ENCODE data around the gene TRMT44.
"Not testable (repeated sequence)": the region's sequence is repeated elsewhere in the genome, so short reads cannot be mapped to it uniquely, and the experiment has no call there.

Gene TRMT44

DNA sequence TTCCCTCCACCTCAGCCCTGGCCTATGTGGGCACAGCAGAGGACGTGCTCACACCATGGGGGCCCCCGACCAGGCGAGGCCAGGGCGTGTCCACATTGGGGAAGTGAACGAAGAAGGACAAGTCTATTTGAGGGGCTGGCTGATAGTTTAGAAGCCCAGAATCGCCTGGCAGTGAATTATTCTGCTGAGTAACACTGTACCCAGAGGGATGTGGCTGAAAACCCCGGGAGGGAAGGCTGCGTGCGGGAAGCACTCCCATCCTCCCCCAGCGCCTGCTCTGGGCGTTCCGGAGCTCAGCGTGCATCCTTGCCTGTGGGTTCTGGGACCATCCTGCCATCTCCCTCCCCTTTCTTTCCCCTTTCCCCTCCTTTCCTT is 66.6 kb downstream of the TRMT44 start:
- in situ Hi-C loops (cut with MboI; ENCODE audit: low sequenced_read_pairs): no loop called here

DNA sequence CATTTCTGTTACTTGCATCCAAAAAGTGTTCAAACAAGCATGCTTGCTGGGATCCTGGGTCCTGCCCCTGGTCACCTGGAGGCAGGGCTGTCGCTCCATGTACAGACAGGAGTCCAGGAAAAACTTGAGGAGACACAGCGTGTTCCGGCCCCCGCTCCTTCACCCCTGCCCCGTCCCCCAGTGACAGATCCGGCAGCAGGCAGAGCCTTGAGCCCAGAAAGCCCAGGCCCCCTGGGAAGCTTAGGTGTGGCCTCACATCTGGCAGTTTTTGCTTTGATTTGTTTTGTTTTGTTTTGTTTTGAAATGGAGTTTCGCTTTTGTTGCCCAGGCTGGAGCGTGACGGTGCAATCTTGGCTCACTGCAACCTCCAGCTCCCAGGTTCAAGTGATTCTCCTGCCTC is 67.0 kb downstream of the TRMT44 start:
- in situ Hi-C loops (cut with MboI; ENCODE audit: low sequenced_read_pairs): no loop called here

DNA sequence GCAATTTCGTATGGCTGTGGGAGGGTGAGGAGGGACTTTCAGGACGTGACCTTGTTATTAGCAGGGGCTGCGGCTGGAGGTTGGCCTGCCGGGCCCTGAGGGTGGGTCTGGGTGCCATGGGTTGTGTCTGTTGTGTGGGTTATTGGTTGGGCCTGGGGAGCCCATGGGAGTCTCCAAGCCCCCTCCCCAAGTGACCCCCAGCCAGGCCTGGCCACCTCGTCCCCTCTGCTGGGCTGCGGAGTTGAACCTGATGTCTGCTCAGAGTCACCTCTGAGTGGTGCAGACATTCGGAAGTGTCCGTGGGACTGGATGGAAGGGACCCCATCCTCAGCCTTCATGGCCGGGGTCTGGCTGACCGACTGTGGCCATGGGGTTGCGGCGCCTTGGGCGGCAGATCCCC is 67.7 kb downstream of the TRMT44 start:
- in situ Hi-C loops (cut with MboI; ENCODE audit: low sequenced_read_pairs): no loop called here

DNA sequence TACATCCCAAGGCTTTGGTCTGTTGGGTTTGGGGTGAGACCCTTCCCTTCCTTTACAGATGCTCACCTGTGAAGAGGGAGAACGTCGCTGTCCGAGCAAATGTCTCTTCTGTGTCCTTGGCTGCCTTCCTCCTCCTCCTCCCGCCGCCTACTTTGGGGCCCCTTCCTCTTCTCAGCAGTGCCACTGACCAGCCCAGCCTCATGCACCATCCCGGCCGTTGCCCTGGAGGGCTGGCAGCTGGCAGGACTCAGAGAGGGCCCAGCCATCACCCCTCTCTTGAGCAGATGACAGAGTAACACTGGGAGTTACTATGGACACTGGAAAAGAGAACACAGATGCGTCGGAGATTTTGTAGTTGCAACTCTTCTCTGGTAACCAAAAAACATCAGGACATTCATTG is 68.2 kb downstream of the TRMT44 start:
- in situ Hi-C loops (cut with MboI; ENCODE audit: low sequenced_read_pairs): no loop called here

DNA sequence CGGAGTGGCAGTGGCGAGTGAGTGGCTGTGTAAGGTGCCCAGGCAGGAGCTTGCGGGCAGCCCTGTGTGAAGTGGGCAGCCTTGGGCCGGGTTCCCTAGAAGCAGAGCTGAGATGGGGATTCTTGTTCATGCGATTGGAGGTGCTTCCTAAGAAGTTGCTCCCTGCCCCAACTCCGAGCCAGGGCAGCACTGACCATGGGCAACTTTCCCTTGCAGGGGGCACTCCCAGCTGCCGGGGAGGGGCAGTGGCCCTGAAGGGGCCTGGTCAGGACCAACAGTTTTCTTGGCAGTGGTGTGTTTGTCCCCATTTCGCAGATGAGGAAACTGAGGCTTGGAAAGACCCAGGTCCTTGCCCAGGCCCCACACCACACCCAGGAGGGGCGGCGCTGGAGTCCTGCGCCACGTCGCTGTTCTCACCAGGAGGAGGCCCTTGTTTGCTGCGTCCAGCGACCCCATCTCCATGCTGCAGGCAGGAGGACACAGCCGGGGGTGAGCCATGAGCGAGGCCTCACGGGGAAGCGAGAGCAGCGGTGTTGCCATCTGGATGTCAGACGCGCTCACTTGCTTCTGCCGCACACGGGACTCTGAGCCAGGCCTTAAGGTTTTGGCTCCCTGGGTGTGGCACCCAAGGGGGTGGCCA is 68.9 kb downstream of the TRMT44 start:
- in situ Hi-C loops (cut with MboI; ENCODE audit: low sequenced_read_pairs): no loop called here

DNA sequence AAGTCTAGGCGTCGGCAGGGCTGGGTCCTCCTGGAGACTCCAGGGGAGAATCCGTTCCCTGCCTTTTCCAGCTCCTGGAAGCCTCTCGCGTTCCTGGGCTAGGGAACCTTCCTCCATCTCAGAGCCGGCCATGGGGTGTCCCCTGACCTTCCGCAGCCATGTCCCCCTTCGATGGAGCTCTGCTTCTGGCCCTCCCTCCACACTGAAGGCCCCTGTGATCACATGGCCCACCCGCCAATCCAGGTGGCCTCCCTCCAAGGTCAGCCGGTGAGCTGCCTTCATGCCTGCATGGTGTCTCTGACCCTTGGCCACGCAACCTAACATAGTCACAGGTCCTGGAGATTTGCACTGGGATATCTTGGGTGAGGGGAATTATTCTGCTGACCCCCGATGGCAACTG is 69.6 kb downstream of the TRMT44 start:
- in situ Hi-C loops (cut with MboI; ENCODE audit: low sequenced_read_pairs): no loop called here

DNA sequence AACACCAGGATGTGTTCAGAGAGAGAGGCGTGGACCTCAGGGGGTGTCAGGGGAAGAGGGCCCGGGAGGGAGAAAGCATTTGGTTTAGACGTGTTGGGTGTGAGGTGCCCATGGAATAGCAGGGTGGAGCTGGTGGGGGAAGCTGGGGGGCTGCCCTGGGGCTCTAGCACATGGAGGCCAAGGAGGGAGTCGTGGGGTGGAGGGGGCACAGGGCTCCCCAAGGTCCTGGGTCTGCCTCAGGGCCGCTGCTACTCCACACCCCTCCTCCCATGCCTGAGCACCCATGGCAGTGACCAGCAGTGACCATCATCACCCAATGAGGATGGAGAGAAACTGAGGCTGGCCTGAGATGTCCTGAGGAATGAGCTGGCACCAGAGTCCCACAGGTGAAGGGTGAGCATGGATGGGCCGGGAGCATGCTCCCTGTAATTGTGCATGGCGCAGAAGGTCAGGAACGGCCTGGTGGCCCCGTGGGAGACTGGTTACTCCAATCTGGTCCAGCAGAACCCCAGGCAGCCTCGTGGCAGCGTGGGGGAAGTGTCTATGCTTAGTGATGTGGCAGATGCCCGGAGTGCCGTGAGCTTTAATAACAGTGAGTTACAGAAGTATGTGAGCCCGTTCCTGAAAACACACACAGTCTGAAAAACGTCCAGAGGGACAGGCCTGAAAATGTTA is 70.2 kb downstream of the TRMT44 start:
- in situ Hi-C loops (cut with MboI; ENCODE audit: low sequenced_read_pairs): no loop called here

DNA sequence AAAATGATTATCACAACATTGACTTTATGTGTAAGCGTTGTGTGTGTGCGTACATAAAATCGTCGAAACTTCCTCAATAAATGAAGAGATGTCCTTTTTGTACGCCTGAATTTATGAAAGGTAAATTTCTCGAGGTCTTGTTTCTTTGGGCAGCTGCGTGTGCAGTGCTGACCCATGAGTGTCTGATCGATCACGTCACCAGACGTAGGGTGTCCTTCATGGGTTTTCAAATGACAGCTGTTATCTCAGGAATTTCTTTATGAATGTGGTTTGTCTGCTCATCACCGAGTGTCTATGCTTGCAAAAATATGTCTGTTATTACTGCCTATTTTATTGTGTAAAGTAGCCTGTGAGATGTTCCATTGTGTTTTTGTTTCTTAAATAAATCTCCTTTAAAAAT is 71.9 kb downstream of the TRMT44 start:
- in situ Hi-C loops (cut with MboI; ENCODE audit: low sequenced_read_pairs): no loop called here

DNA sequence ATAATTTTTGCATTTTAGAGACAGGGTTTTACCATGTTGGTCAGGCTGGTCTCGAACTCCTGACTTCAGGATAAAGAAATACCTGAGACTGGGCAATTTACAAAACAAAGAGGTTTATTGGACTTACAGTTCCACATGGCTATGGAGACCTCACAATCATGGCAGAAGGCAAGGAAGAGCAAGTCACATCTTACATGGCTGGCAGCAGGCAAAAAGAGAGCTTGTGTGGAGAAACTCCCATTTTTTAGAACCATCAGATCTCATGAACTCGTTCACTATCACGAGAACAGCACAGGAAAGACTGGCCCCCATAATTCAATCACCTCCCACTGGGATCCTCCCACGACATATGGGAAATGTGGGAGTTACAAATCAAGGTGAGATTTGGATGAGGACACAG is 72.5 kb downstream of the TRMT44 start:
- in situ Hi-C loops (cut with MboI; ENCODE audit: low sequenced_read_pairs): not testable (repeated sequence)

DNA sequence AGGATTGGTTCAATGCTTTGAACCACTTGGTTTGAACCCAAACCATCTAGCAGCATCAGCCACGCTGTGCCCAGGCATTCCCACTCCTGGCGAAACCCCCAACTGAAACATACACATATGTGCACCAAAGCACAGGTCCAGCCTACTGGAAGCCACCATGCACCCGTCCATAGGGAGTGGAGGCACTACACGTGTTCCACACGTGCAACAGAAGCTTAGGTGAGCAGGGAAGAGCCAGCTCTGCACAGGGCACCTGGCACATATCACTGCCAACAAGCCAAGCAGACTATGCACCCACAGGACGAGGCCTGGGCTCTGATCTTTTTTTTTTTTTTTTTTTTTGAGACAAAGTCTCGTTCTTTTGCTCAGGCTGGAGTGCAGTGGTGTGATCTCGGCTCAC is 73.4 kb downstream of the TRMT44 start:
- in situ Hi-C loops (cut with MboI; ENCODE audit: low sequenced_read_pairs): no loop called here

DNA sequence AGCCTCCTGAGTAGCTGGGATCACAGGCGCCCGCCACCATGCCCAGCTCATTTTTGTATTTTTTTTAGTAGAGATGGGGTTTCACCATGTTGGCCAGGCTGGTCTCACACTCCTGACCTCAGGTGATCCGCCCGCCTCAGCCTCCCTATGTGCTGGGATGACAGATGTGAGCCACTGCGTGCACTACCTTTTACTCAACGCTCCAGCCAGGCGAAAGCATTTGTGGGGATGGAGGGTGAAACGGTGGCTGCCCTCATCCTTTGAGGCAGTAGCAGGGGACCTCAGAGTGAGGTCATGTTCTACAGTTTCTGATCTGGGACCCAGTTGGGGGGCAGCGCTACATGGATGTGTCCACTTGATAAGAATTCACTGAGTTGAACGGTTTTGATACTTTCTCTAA is 73.8 kb downstream of the TRMT44 start:
- in situ Hi-C loops (cut with MboI; ENCODE audit: low sequenced_read_pairs): no loop called here

DNA sequence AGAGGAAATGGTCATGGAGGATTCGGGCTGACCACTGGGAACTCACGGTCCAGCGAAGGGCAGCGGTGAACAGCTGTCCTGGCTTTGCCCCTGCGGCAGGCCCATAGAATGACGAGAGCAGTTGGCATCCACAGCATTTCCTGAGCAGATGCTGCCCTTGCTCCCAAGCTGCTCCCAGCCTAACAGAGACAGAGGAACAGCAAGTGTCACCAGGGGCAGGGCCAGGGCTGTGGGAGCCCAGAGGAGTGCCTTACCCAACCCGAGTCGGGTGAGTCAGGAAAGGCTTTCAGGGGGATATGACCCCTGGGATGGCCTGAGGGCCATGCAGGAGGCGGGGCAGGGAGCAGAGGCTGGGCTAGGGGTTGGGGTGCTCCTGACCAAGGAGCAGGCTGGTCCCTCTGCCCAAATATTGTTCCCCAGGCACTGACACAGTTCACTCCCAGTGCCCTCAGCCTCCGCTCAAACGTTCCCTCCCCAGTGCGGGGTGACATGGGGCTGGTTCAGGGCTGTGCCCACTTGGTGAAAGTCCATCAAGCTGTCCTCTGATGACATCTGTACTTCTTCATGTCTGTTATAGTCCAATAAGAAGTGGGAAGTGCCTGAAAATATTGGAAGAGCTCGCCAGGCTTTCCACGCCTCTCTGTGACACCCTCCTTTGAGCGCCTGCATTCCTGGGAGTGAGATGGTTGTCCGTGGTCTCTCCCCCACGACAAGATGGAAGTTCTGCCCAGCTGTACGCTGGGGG is 74.9 kb downstream of the TRMT44 start:
- in situ Hi-C loops (cut with MboI; ENCODE audit: low sequenced_read_pairs): no loop called here

DNA sequence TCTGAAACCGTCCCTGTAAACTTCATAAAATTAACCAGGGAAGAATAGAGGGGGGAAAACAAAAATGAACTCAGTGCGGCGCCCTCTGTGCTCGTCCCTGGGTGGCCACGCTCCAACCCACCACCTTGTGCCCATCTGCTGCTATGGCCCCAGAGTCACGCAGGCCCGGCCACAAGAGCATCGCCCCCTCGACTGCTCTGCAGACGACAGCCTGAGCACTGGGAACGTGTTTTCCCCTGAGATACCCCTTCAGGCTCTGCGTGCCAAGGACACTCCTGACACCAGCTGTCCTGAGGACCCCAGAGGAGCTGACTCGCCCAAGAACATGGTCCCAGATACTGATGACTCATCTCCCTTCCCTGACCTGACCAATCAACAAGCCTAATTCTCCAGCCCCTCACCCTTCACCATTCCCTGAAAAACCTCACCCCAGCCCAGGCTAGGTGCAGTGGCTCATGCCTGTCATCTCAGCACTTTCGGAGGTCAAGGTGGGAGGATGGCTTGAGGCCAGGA is 75.5 kb downstream of the TRMT44 start:
- in situ Hi-C loops (cut with MboI; ENCODE audit: low sequenced_read_pairs): no loop called here

DNA sequence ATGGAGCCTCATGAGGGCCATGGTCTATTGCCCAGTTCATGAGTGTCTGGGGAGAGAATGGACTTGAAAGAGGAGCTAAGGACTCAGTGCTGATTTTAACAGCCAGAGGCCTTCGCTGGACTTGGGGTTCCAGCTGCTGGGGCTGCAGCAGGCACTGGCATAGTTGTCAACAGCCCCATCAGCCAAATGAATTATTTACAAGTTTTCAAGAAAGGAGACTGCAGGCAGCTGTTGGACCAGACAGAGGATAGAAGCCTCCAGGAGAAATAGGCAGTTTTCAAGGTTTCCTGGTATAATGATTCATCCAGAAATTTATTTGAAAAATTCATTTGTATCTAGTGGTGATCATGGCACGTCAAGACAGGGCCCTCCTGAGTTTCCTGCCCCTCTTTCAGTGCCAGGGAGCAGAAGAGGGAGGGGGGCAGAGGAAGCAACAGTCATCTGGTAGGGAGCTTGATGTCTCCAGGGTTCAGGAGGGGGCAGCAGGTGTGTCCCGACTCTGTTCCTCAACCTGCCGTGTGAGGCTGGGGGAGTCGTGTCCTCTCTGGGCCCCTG is 76.5 kb downstream of the TRMT44 start:
- in situ Hi-C loops (cut with MboI; ENCODE audit: low sequenced_read_pairs): no loop called here

DNA sequence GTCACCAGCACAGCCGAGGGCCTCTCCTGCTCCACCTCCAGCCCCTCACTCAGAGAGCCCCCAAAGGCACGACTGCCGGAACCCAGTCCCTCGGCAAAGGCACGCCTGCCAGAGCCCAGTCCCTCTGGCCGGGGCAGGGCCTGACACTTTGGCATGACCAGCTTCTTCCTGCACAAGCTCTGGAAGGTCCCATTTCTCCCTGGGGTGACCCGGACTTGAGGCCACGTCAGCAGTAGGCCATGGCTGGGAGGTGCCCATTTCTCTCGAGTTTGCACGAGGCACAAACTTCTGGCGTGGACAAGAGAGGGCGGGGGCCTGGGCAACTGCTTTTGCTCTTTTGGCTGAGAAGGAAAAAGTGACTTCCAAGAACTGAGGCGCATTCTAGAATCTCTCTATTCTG is 77.4 kb downstream of the TRMT44 start:
- in situ Hi-C loops (cut with MboI; ENCODE audit: low sequenced_read_pairs): no loop called here

DNA sequence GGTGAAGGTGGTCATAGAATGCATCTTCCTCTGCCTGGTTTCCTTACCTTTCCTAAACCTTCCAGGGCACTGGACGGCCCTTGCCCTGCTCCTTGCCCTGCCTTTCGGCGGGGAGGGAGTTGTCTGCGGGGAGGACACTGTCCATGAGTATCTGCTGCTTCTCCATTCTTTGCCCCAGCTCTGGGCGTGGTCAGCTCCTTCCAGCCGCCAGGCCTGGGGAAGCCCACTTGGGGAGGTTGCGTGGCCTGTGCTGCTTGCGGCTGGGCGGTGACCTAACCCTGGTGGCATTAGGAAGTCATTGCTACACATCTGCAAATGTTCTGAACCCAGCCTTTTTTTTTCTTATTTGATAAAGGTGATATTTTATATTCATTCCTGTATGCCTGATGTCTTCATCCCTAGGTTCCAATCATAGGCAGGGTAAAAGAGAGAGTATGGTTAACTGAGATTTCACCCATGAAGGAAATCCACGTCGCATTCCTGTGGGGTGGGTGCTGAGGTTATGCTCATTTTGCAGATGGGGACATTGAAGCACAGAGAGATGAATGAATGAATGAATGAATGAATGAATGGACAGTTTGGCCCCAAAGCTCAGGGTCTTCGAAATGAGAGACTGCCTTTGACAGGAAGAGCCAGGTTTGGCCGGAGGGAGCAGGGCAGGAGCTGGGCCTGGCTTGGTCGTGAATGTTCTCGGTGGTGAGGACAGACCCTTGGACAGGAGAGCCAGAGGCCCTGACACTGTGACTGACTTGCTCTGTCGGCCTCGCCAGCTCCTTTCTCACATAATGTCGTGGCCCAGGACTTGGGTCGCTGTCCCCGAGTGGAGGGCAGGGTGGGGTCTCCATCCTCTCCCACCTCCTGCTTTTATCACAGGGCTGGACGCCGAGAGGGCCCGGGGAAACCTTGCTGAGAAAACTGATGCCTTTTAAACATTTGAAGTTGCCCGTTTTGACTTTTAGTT is 81.9 kb downstream of the TRMT44 start:
- in situ Hi-C loops (cut with MboI; ENCODE audit: low sequenced_read_pairs): no loop called here

DNA sequence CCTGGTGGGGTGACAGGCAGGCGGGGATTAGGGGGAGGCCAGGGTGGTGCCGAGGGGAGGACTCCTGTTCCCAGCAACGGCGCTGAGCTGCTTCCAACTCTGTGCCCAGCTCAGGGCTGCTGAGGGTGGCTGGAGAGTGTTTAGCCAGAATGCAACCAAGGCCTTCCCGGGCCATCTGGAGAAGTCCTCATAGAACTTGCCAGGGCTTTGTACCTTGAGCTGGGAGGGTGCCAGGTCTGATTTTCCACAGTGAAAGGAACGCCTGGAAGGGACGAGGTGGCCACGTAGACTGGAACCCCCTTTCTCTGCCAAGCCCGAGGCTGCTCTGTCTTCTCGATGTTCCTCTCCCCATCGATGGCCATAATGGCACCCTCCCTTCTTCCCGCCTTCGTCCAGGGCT is 82.6 kb downstream of the TRMT44 start:
- in situ Hi-C loops (cut with MboI; ENCODE audit: low sequenced_read_pairs): no loop called here

DNA sequence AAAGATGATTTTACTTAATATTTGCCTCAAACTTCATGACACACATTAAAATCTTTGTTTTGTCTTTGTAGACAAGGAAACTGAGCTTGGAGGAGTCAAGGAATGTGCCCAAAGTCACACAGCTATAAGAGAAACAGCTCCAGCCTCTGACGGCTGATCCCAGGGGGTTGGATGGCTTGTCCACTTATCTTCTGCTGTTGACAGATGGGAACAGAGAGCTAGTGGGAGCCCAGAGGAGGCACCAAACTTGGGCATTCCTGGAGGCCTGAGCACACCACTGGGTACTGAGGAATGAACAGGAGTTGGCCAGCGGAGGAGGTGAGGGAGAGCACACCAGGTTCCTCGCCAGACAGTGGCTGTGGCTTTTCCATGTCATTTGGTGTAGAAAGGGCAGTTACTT is 83.2 kb downstream of the TRMT44 start:
- in situ Hi-C loops (cut with MboI; ENCODE audit: low sequenced_read_pairs): no loop called here

DNA sequence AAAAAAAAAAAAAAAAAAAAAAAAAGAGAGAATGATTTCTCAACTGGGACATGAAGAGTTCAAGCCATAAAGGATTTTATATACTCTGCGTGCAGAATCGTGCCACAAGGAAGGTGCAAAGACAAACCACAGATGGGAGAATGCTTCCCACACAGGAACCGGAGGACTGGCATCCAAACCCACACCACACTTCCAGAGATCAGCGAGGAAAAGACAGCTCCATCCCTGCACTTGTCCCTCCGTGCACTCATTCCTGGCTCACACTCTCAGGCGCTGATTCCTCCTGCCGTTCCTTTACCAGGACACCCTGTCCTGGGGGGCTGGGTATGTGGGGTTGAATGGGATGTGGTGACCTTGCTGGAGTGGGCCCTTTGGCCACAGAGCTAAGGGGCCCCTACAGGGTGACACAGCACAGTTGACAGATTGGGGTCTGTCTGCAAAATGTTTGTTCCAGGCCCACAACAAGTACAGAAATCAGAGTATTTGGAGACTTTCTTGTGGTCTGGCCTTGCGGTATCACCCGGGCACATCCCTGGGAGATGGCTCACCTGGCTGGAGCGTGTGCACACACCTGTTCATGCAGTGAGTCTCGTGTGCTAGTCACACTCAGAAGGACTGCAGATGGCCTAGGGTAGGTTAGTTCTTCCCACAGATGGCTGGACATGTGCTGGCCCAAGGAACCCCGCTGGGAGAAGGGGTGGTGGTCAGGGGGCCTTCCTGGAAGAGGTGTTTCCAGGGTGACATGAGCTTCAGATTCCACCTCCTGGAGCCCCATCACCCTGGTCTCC is 84.2 kb downstream of the TRMT44 start:
- in situ Hi-C loops (cut with MboI; ENCODE audit: low sequenced_read_pairs): no loop called here

Measured in HL-60/S4 (cell line).